Measurements from ENCODE around the gene REEP1.

DNA sequence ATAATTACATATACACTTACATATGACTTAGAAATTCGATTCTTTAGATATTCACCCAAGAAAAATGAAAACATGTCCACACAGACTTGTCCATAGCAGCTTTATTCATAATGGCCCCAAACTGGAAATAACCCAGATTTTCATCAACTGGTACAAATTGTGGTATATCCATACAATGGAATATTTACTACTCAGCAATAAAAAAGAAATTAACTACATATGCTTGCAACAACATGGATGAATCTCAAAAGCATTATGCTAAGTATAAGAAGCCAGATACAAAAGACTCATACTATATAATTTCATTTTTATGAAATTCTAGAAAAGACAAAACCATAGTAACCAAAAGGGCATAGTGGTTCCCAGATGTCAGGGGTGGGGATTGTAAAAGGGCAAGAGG is 5.1 kb upstream of the REEP1 start:
- no peak for TF ChIP-seq POLR2A (IDR thresholded peaks at IDR 0.05; ENCODE audit: low read length)
- TF ChIP-seq GATA1 (IDR thresholded peaks at IDR 0.05; ENCODE audit: low read depth, low read length), result no peak
